Fibroblast of villous mesenchyme (primary cell): ENCODE results near the gene RIT1. TPM values are rescaled to one million over a fixed set of nuclear protein-coding genes. Genes with fewer than 3 reads are reported as not detected.

ENCODE experiments used
- DNase-seq: peaks from one replicate; pipeline ENCODE4 v3.0.0-alpha.2; 2010; ENCODE audit warnings: low read depth
- H3K4me3 ChIP-seq: 2 replicates; pipeline ENCODE4 v1.5.1; 2011; ENCODE audit warnings: low read depth, mild to moderate bottlenecking, low read length
- total RNA-seq: library from RNA; depleted of rRNA; stranded (reverse); fragments of >200 nt; gene quantifications from 2 replicates; pipeline ENCODE4 v1.2.3, GENCODE V29; 2012
- TF ChIP-seq, protein P1 (sequence below): IDR thresholded peaks from 2 replicates; pipeline ENCODE4 v1.5.1; 2012; ENCODE audit warnings: low read depth, mild to moderate bottlenecking, low read length; ENCODE audit not compliant: insufficient read depth

Gene RIT1, protein sequence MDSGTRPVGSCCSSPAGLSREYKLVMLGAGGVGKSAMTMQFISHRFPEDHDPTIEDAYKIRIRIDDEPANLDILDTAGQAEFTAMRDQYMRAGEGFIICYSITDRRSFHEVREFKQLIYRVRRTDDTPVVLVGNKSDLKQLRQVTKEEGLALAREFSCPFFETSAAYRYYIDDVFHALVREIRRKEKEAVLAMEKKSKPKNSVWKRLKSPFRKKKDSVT
- 44.5 and 54.8 TPM in 2 replicates for total RNA-seq

DNA sequence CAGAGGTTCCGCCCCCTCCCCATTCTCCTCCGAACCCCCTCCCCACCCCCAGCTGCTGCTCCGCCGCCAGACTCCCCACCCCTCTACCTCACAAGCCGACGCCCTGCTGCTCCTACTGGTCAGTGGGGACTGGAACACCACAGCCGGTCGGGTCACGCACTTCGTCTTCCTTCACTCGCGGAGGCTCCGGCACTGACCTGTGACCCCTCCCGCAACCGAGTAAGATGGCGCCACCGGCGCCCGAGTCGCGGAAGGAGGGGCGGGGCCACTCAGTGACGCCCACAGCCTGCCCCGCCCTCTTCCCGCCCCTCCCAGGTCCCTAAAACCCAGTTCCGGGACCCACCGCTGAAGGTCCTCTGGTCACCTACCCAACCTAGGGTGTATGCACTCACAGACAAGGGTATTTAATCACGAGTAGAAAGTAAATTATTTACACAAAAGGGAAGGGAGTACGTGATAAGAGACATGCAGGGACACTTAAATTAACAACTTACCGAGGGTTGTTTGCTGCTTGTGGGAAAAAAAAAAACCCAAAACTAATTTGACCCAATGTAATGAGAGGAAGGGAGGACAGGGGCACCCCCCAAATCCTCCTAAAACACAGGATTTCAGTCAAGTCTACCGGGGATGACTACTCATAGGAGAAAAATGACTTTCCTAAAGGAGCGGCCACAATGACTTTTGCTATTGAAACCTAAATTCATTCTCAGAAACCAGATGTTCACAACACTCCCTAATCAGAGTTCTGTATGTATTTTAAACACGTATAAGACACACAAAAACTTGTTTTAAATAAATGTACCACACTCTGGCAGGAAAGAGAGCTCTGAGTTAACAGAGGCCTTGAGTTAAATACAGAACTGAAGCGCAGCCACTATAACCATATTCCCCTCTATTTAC lies at the start of gene RIT1:
Gene RIT1, minus strand, starts transcription at position 194 of the 900 bp plus-strand sequence. CDS start 588 bp downstream, outside the sequence.
- TF ChIP-seq, protein P1, sequence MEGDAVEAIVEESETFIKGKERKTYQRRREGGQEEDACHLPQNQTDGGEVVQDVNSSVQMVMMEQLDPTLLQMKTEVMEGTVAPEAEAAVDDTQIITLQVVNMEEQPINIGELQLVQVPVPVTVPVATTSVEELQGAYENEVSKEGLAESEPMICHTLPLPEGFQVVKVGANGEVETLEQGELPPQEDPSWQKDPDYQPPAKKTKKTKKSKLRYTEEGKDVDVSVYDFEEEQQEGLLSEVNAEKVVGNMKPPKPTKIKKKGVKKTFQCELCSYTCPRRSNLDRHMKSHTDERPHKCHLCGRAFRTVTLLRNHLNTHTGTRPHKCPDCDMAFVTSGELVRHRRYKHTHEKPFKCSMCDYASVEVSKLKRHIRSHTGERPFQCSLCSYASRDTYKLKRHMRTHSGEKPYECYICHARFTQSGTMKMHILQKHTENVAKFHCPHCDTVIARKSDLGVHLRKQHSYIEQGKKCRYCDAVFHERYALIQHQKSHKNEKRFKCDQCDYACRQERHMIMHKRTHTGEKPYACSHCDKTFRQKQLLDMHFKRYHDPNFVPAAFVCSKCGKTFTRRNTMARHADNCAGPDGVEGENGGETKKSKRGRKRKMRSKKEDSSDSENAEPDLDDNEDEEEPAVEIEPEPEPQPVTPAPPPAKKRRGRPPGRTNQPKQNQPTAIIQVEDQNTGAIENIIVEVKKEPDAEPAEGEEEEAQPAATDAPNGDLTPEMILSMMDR: no peak
- DNase-seq: peak; percentile 84
- peak within 1 kb of the TSS; percentile 67 for H3K4me3 ChIP-seq

DNA sequence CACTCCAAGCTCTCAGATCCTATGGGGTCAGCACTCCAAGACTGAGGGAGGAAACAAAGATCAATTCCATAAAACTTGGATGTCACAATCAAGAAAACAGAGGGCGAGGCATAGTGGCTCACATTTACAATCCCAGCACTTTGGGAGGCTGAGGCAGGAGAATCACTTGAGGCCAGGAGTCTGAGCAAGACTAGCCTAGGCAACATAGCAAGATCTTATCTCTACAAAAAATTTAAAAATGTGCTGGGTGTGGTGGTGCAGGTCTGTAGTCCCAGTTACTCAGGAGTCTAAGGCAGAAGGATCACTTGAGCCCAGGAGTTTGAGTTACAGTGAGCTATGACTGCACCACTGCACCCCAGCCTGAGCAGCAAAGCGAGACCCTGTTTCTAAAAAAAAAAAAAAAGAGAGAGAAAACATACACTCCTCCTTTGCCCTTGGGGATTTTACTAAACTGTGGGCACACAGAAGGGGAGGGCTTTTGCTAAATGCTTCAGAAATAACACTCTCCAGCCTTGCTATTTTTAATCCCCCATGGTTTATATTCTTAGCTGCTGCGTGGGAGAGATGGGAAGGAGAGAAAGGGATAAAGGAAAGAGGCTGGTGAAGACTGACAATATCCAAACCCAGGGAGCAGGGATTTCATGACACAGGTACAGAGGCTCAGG lies 49.1 kb upstream of the RIT1 start:
- H3K4me3 ChIP-seq: no peak overlapping the region
- DNase-seq: no peak
- TF ChIP-seq, protein P1: no peak

DNA sequence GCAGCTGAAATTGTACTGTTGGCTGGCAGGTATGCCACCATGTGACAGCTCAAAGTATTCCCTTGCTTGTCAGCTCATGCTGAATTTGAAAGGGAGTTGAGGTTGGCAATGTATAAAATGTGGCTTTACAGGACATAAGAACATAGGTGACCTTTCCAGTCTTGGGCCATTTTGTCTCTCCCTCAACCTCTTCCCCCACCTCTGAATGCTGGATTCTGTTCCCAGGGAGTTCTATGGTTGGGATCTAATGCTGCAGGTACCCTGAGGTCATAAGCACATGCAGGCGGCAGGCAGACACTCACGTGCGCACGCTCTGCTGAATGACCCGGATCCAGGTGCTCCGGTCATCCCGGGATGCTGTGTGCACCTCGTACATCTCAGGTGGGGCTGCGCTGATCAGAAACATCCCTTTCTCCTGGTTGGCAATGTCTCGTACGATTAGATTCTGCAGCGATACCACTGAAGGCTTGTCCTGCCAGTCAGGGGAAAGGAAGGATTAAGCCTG lies 46.3 kb upstream of the RIT1 start:
- DNase-seq: no peak
- TF ChIP-seq, protein P1: no peak
- H3K4me3 ChIP-seq: no peak overlapping the region

DNA sequence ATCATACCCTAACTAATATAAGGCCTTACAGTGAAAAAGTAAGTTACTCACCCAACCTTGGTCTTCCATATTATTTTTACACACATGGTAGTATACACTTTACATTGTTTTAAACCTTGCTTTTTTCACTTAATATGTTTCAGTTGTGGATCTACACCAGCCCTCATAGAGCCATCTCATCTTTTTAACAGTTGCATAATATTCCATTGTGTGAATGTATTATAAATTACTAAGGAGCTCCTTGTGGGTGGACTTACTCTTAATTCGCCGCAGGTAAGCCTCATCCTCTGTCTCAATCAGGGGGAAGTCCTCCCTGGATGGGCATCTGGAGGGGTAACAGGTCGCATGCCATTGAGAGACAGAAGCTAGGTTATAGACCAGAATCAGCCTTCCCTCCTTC lies 43.5 kb upstream of the RIT1 start:
- H3K4me3 ChIP-seq: no peak overlapping the region
- TF ChIP-seq, protein P1: no peak
- no peak for DNase-seq

DNA sequence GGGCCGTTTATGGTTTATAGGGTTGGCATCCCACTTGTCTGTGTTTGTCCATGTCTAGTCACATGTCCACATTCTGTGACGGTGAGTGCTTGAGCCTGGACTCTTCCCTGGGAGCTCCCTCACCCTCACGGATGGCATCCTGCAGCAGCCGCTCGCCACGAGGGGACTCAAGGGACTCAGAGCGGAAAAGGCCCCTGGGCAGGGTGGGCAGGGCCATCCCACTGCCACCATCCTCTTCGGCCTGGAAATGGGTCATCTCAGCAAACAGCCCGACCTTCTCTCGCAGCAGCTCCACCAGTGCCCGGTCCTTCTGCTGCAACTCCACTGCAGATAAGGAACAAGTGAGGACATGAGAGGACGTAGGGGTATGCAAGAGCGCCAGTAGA lies 41.3 kb upstream of the RIT1 start:
- TF ChIP-seq, protein P1: no peak
- DNase-seq: no peak
- no peak overlapping the region for H3K4me3 ChIP-seq

DNA sequence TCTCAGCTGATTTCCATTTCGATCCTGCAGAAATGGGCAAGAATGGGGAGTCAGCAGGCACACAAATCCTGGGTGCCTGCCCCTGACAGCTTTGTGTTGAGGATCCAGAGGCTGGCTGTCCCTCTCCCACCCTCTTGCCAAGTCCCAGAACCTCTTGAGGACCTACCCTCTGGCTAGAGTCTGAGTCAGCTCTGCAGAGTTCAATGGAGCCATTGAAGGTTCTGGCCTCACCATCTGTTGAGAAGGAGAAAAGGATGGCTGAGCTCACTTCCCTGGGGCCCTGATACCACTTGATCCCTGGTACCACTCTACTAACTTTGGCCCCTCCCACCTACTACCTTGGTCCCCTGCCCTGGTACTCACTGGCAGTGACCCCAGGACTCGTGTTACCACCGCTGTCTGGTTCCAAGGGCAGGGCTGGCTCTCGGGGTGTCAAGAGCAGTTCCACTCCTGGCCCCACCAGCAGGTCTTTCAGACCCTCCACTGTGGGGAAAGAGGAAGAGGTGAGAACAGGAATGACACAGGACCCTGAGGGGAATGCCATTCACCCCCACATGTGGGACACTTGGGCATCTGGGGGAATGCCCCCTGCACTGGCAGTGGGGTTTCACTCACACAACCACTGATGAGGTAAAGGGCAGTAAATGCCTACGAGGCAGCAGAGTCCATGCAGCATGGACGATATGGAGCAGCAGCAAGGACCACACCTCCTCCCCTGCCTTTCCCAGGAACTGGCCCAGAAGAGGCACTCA lies 40.8 kb upstream of the RIT1 start:
- no peak overlapping the region for H3K4me3 ChIP-seq
- no peak for DNase-seq
- TF ChIP-seq, protein P1: no peak
